ENCODE results near the gene PREB.

Gene PREB

GRCh38 chr2:27082773-27083409, 51.5 kb downstream of the PREB start:
- DNase-seq (ENCODE audit: low spot score) = no peak

DNA sequence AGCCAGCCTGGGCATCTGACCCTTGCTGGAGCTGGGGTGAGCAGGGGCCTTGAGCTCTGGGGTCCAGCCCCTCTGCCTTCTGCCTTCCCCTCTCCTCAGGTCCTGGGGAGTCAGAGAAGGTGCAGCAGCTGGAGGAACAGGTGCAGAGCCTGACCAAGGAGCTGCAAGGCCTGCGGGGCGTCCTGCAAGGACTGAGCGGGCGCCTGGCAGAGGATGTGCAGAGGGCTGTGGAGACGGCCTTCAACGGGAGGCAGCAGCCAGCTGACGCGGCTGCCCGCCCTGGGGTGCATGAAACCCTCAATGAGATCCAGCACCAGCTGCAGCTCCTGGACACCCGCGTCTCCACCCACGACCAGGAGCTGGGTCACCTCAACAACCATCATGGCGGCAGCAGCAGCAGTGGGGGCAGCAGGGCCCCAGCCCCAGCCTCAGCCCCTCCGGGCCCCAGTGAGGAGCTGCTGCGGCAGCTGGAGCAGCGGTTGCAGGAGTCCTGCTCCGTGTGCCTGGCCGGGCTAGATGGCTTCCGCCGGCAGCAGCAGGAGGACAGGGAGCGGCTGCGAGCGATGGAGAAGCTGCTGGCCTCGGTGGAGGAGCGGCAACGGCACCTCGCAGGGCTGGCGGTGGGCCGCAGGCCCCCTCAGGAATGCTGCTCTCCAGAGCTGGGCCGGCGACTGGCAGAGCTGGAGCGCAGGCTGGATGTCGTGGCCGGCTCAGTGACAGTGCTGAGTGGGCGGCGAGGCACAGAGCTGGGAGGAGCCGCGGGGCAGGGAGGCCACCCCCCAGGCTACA, 52.3 kb downstream of the PREB start:
- no peak for DNase-seq (ENCODE audit: low spot score)
